Endothelial cell of umbilical vein (primary cell): ENCODE measurements around the gene EPHA10. TPM values are rescaled to one million over a fixed set of nuclear protein-coding genes. Genes with fewer than 3 reads are reported as not detected.

ENCODE experiments used
- BruUV-seq: library from RNA; stranded (reverse); fragments of 400-500 nt; replicated peaks from 2 replicates; lab custom pipeline; 2021; lab: Mats Ljungman, UMichigan
- CTCF ChIA-PET: fragments of 300-600, 350-600 bp; sonication (Branson Sonifier 250); formaldehyde crosslinking; loops from one replicate; lab custom pipeline; 2021; ENCODE audit warnings: antibody characterized with exemption, inconsistent platforms; lab: Charles Lee
- POLR2A ChIA-PET: fragments of 300-600, 350-600 bp; sonication (Branson Sonifier 250); formaldehyde crosslinking; loops from one replicate; lab custom pipeline; 2021; ENCODE audit warnings: antibody characterized with exemption, inconsistent platforms; lab: Charles Lee
- DNase-seq: peaks from one replicate; pipeline ENCODE4 v3.0.0-alpha.2; 2011; ENCODE audit warnings: low read depth, low spot score
- FAIRE-seq: peaks from 2 replicates; lab custom pipeline; 2011; peaks lifted over from hg19 to GRCh38; lab: Jason Lieb, UNC
- H2AFZ ChIP-seq: 2 replicates; pipeline ENCODE4 v1.6.0; 2012; ENCODE audit warnings: low read depth, low read length, control low read depth, inconsistent platforms
- H3K27ac ChIP-seq: 2 replicates; pipeline ENCODE4 v1.5.1; 2011; ENCODE audit warnings: low read depth, mild to moderate bottlenecking, control low read depth, low read length, moderate library complexity; ENCODE audit not compliant: insufficient read depth
- H3K27me3 ChIP-seq, 2 experiments: 2 replicates each; pipeline versions ENCODE4 v1.6.0 to v1.6.1; 2011; ENCODE audit warnings: low read length in 2 of 2, mixed read lengths in 1 of 2; ENCODE audit not compliant: control insufficient read depth in 2 of 2, insufficient read depth in 2 of 2
- H3K36me3 ChIP-seq, 2 experiments: 2 replicates in 1 of 2; 3 replicates in 1 of 2; pipeline ENCODE4 v1.5.1; 2011; ENCODE audit warnings: low read length in 2 of 2, mild to moderate bottlenecking in 1 of 2, moderate library complexity in 1 of 2; ENCODE audit not compliant: control insufficient read depth in 2 of 2, insufficient read depth in 2 of 2; ENCODE audit errors: extremely low read depth in 1 of 2
- H3K4me1 ChIP-seq: 3 replicates; pipeline ENCODE4 v1.5.1; 2011; ENCODE audit warnings: mild to moderate bottlenecking, low read length; ENCODE audit not compliant: control insufficient read depth, insufficient read depth; ENCODE audit errors: extremely low read depth
- H3K4me2 ChIP-seq: 2 replicates; pipeline ENCODE4 v1.6.1; 2011; ENCODE audit warnings: low read length, control low read depth, mixed read lengths; ENCODE audit not compliant: insufficient read depth
- H3K4me3 ChIP-seq, 3 experiments: fragments of 200-600 bp in 1 of 3; sonication (generic), shearing (Covaris generic) in 1 of 3; replicated peaks in 1 of 3; 2 replicates each; pipeline ENCODE4 v1.5.1; 2011 to 2016; ENCODE audit warnings: control low read depth in 3 of 3, low read length in 3 of 3, mild to moderate bottlenecking in 2 of 3, inconsistent platforms in 1 of 3, low read depth in 1 of 3, moderate library complexity in 1 of 3; ENCODE audit not compliant: insufficient read depth in 1 of 3
- H3K79me2 ChIP-seq: 2 replicates; pipeline ENCODE4 v1.6.0; 2012; ENCODE audit warnings: low read length, inconsistent platforms; ENCODE audit not compliant: control insufficient read depth, insufficient read depth
- H3K9ac ChIP-seq: replicated peaks from 2 replicates; pipeline ENCODE3; 2011; ENCODE audit warnings: low read length, control low read depth; ENCODE audit not compliant: insufficient read depth; ENCODE audit errors: extremely low read depth
- H3K9me1 ChIP-seq: replicated peaks from 3 replicates; pipeline ENCODE4 v1.6.0; 2011; ENCODE audit warnings: mild to moderate bottlenecking, low read length; ENCODE audit not compliant: control insufficient read depth, insufficient read depth; ENCODE audit errors: extremely low read depth
- H3K9me3 ChIP-seq: replicated peaks from 2 replicates; pipeline ENCODE4 v1.5.1; 2012; ENCODE audit warnings: low read length, inconsistent platforms; ENCODE audit not compliant: control insufficient read depth, insufficient read depth
- H4K20me1 ChIP-seq: replicated peaks from 2 replicates; pipeline ENCODE3; 2011; ENCODE audit warnings: mild to moderate bottlenecking, low read length; ENCODE audit not compliant: control insufficient read depth, insufficient read depth; ENCODE audit errors: extremely low read depth
- CTCF ChIP-seq, 2 donors: IDR thresholded peaks; 1 replicate in 1 of 2; 2 replicates in 1 of 2; pipeline ENCODE4 v1.5.1; 2011; ENCODE audit warnings: low read length in 2 of 2, mild to moderate bottlenecking in 2 of 2, moderate library complexity in 2 of 2, control low read depth in 1 of 2, inconsistent platforms in 1 of 2, low read depth in 1 of 2; ENCODE audit not compliant: insufficient read depth in 1 of 2; ENCODE audit errors: extremely low read depth in 1 of 2
- EZH2 ChIP-seq: IDR thresholded peaks from 2 replicates; pipeline ENCODE4 v1.6.1; 2012; ENCODE audit warnings: borderline replicate concordance, low read depth, mild to moderate bottlenecking, moderate library complexity, low read length, inconsistent platforms; ENCODE audit not compliant: severe bottlenecking
- FOS ChIP-seq: IDR thresholded peaks from 2 replicates; pipeline ENCODE4 v1.6.1; 2011; ENCODE audit warnings: mild to moderate bottlenecking, low read length, moderate library complexity, borderline replicate concordance; ENCODE audit not compliant: insufficient read depth
- JUN ChIP-seq: IDR thresholded peaks from 2 replicates; pipeline ENCODE4 v1.6.1; 2011; ENCODE audit warnings: borderline replicate concordance, low read depth; ENCODE audit not compliant: insufficient read length, insufficient read depth
- MAX ChIP-seq: IDR thresholded peaks from 2 replicates; pipeline ENCODE4 v1.6.1; 2011; ENCODE audit not compliant: insufficient read depth, insufficient read length
- MYC ChIP-seq: IDR thresholded peaks from one replicate; pipeline ENCODE4 v1.6.1; 2011; ENCODE audit warnings: mild to moderate bottlenecking, low read depth, low read length
- POLR2AphosphoS5 ChIP-seq: IDR thresholded peaks from 2 replicates; pipeline ENCODE4 v1.6.1; 2012; ENCODE audit warnings: low read depth, mild to moderate bottlenecking, control low read depth, low read length, moderate library complexity; ENCODE audit not compliant: insufficient read depth
- dilution Hi-C: fragments of 300-500 bp; cut with MboI; formaldehyde crosslinking; loops from one replicate; pipeline ENCODE4 v1.15.0; 2019; ENCODE audit warnings: low sequenced_read_pairs; ENCODE audit not compliant: extremely low pct_ligation_motif_present
- intact Hi-C: fragments of 100-400 bp; cut with micrococcal nuclease; formaldehyde crosslinking; loops from one replicate; pipeline ENCODE4 v1.10.0; 2022
- polyA plus RNA-seq, 4 experiments: library from polyadenylated mRNA; depleted of rRNA in 3 of 4; stranded (reverse) in 3 of 4; unstranded in 1 of 4; fragments of >200 nt; gene quantifications; 2 replicates each; pipeline versions ENCODE4 v1.2.1 to v1.2.3, GENCODE V29; 2011 to 2012; ENCODE audit warnings: missing spikeins in 1 of 4
- total RNA-seq: library from RNA; stranded (reverse); gene quantifications from 2 replicates; pipeline ENCODE4 v1.2.3, GENCODE V29; 2021

Gene EPHA10
- total and polyA plus RNA-seq, 2 donors (not counting 3 experiments of a cell fraction or from before 2014, with no cell fraction given), result not detected

GRCh38 chr1:37672136-37672870 lies 92.6 kb downstream of the EPHA10 start:
- BruUV-seq, result no TSS peak
- Histone ChIP-seq H3K27me3 (peaks cover 4 to 6% of the 10 kb centered on the region in 2 experiments), H3K9me1 (no peaks in the 10 kb centered on the region), H3K9me3 (no peaks in the 10 kb centered on the region), H2AFZ (no peak overlapping the region), H3K36me3 (no peaks in the 10 kb centered on the region), H3K79me2 (no peaks in the 10 kb centered on the region), H3K9ac (no peak overlapping the region), H4K20me1 (no peaks in the 10 kb centered on the region), H3K4me3 (no peak overlapping the region), H3K27ac (no peak overlapping the region), H3K4me1 (no peaks in the 10 kb centered on the region), H3K4me2 (no peak overlapping the region)
- DNase-seq, result no peak
- dilution Hi-C loops (no loop called here), intact Hi-C loops (no loop called here)
- TF ChIP-seq POLR2AphosphoS5 (no peak), MYC (no peak), EZH2 (no peak), JUN (no peak), CTCF (IDR thresholded peaks at IDR 0.05; ENCODE audit: extremely low read depth in 1 of 2, insufficient read depth in 1 of 2, low read depth in 1 of 2, low read length in 2 of 2) (no peak), MAX (no peak), FOS (no peak)
- CTCF ChIA-PET, result interaction anchor here (3.7 kb wide), 1 partner anchor 10 kb away, joined by 16 read pairs; no protein-coding TSS in a partner anchor
- POLR2A ChIA-PET, result no interaction called here
- no peak for FAIRE-seq
